K562 (cell line): ENCODE results near the gene CCDC9. TPM values are rescaled to one million over a fixed set of nuclear protein-coding genes. Genes with fewer than 3 reads are reported as not detected.

Experiments used
- ATAC-seq: fragments of 200-7000 bp; cut with Tn5 transposase; 3 replicates; pipeline ENCODE4 v1.9.1; 2020; ENCODE audit warnings: moderate library complexity
- BruUV-seq: library from RNA; stranded (reverse); fragments of 400-500 nt; replicated peaks from 2 replicates; lab custom pipeline; 2021; lab: Mats Ljungman, UMichigan
- CTCF ChIA-PET: fragments of 300-600 bp; formaldehyde crosslinking; extraction: SDS; loops from one replicate; lab custom pipeline; 2021; ENCODE audit warnings: low intra/inter-chr PET ratio; lab: Yijun Ruan, JAX
- POLR2A ChIA-PET: fragments of 300-600, 350-650 bp; sonication (Branson Sonifier 250); formaldehyde crosslinking; extraction: SDS; loops from one replicate; lab custom pipeline; 2021; ENCODE audit warnings: antibody characterized with exemption, inconsistent platforms; lab: Yijun Ruan, JAX
- DNase-seq, 4 experiments: peaks; one replicate each; pipeline versions ENCODE4 v3.0.0 to v3.0.0-alpha.2; 2011 to 2018; ENCODE audit warnings: low spot score in 3 of 4, mixed read lengths in 3 of 4; ENCODE audit errors: extremely low read depth in 1 of 4
- FAIRE-seq: peaks from 2 replicates; lab custom pipeline; 2011; peaks lifted over from hg19 to GRCh38; lab: Jason Lieb, UNC
- H2AFZ ChIP-seq: 2 replicates; pipeline ENCODE4 v1.6.0; 2011; ENCODE audit warnings: low read depth, low read length, control low read depth, inconsistent platforms
- H3K27ac ChIP-seq: fragments of 200-600 bp; 3 replicates; pipeline ENCODE4 v1.8.0; 2011; ENCODE audit warnings: low read depth, mild to moderate bottlenecking, control low read depth, inconsistent platforms, low read length, moderate library complexity, mixed read lengths; ENCODE audit errors: extremely low read depth
- H3K27me3 ChIP-seq, 2 experiments: fragments of 300-600 bp in 1 of 2; 2 replicates in 1 of 2; 3 replicates in 1 of 2; pipeline versions ENCODE4 v1.6.0 to v1.8.0; 2011; ENCODE audit warnings: inconsistent platforms in 2 of 2, low read length in 2 of 2, mild to moderate bottlenecking in 1 of 2, mixed read lengths in 1 of 2, moderate library complexity in 1 of 2; ENCODE audit not compliant: control insufficient read depth in 2 of 2, insufficient read depth in 2 of 2
- H3K36me3 ChIP-seq: fragments of 300-600 bp; 3 replicates; pipeline ENCODE4 v1.8.0; 2011; ENCODE audit warnings: mild to moderate bottlenecking, low read length, inconsistent platforms; ENCODE audit not compliant: control insufficient read depth, insufficient read depth
- H3K4me1 ChIP-seq, 2 experiments: fragments of 200-600 bp in 1 of 2; replicated peaks in 1 of 2; 2 replicates in 1 of 2; 3 replicates in 1 of 2; pipeline versions ENCODE4 v1.5.1 to v1.8.0; 2011; ENCODE audit warnings: inconsistent platforms in 2 of 2, low read length in 2 of 2, mild to moderate bottlenecking in 1 of 2, mixed read lengths in 1 of 2, moderate library complexity in 1 of 2; ENCODE audit not compliant: control insufficient read depth in 2 of 2, insufficient read depth in 2 of 2
- H3K4me2 ChIP-seq: 2 replicates; pipeline ENCODE4 v1.6.1; 2011; ENCODE audit warnings: low read length, control low read depth, inconsistent platforms, mixed read lengths; ENCODE audit not compliant: insufficient read depth
- H3K4me3 ChIP-seq: fragments of 200-600 bp; sonication (generic), shearing (Covaris generic); 2 replicates; pipeline ENCODE4 v1.5.1; 2016; ENCODE audit warnings: control low read depth, inconsistent platforms
- H3K79me2 ChIP-seq: fragments of 200-600 bp; 3 replicates; pipeline ENCODE4 v1.8.0; 2011; ENCODE audit warnings: low read length, inconsistent platforms; ENCODE audit not compliant: control insufficient read depth, insufficient read depth
- H3K9ac ChIP-seq, 2 experiments: 2 replicates each; pipeline versions ENCODE4 v1.6.0 to v1.6.1; 2011; ENCODE audit warnings: low read depth in 2 of 2, low read length in 2 of 2, control low read depth in 1 of 2, inconsistent platforms in 1 of 2, mild to moderate bottlenecking in 1 of 2, mixed read lengths in 1 of 2; ENCODE audit not compliant: insufficient read depth in 1 of 2
- H3K9me1 ChIP-seq: one replicate; pipeline ENCODE4 v1.6.0; 2011; ENCODE audit warnings: inconsistent platforms, mild to moderate bottlenecking, low read length, moderate library complexity; ENCODE audit not compliant: control insufficient read depth, insufficient read depth
- H3K9me3 ChIP-seq: replicated peaks from 2 replicates; pipeline ENCODE4 v1.5.1; 2011; ENCODE audit warnings: low read depth, low read length, inconsistent platforms; ENCODE audit not compliant: control insufficient read depth, insufficient read depth
- H4K20me1 ChIP-seq: replicated peaks from 2 replicates; pipeline ENCODE4 v1.6.1; 2011; ENCODE audit warnings: low read length, inconsistent platforms, mixed read lengths; ENCODE audit not compliant: control insufficient read depth, insufficient read depth
- ATF3 ChIP-seq, 2 experiments: fragments of 450-650 bp in 1 of 2; sonication (generic) in 1 of 2; formaldehyde crosslinking in 1 of 2; IDR thresholded peaks in 1 of 2; conservative IDR thresholded peaks in 1 of 2; 2 replicates each; pipeline versions ENCODE4 v1.6.1 to v1.8.1; 2016 to 2023; ENCODE audit warnings: mild to moderate bottlenecking in 2 of 2, moderate library complexity in 2 of 2, inconsistent platforms in 1 of 2, missing genetic modification reagents in 1 of 2
- CAMTA2 ChIP-seq: fragments of 250-450 bp; sonication (Bioruptor Pico); conservative IDR thresholded peaks from 2 replicates; pipeline ENCODE4 v1.5.1; 2022
- CHCHD3 ChIP-seq: fragments of 250-450 bp; sonication (Bioruptor Pico); IDR thresholded peaks from 2 replicates; pipeline ENCODE4 v2.1.2; 2022; ENCODE audit warnings: mild to moderate bottlenecking
- CHD2 ChIP-seq: IDR thresholded peaks from 2 replicates; pipeline ENCODE4 v1.6.1; 2011; ENCODE audit warnings: low read depth, low read length
- CREB3 ChIP-seq: fragments of 450-650 bp; conservative IDR thresholded peaks from 2 replicates; pipeline ENCODE4 v1.6.1; 2016; ENCODE audit warnings: missing genetic modification characterization, low read depth, mild to moderate bottlenecking, missing compliant biosample characterization, moderate library complexity
- HDAC3 ChIP-seq: fragments of 450-650 bp; IDR thresholded peaks from 2 replicates; pipeline ENCODE4 v1.6.1; 2018; ENCODE audit warnings: borderline replicate concordance, mild to moderate bottlenecking, moderate library complexity; ENCODE audit not compliant: partially characterized antibody
- HMGN3 ChIP-seq: IDR thresholded peaks from 2 replicates; pipeline ENCODE4 v1.6.1; 2011; ENCODE audit warnings: borderline replicate concordance, low read depth, mild to moderate bottlenecking, mixed read lengths, low read length; ENCODE audit not compliant: insufficient read length; ENCODE audit errors: extremely low read depth
- LEF1 ChIP-seq: fragments of 450-650 bp; IDR thresholded peaks from 2 replicates; pipeline ENCODE4 v1.6.1; 2016; ENCODE audit warnings: mild to moderate bottlenecking
- NCOA6 ChIP-seq: fragments of 450-650 bp; IDR thresholded peaks from 2 replicates; pipeline ENCODE4 v1.6.1; 2017; ENCODE audit warnings: mild to moderate bottlenecking
- NFE2 ChIP-seq: IDR thresholded peaks from 2 replicates; pipeline ENCODE4 v1.6.1; 2014; ENCODE audit warnings: antibody characterized with exemption, low read depth
- RBM25 ChIP-seq: fragments of 200-400 bp; formaldehyde crosslinking; IDR thresholded peaks from 2 replicates; pipeline ENCODE4 v1.6.1; 2018; ENCODE audit warnings: low read length, low read depth, moderate library complexity; ENCODE audit not compliant: severe bottlenecking
- RNF2 ChIP-seq: sonication (generic); IDR thresholded peaks from 2 replicates; pipeline ENCODE4 v1.6.1; 2016
- TAF9B ChIP-seq: fragments of 450-650 bp; IDR thresholded peaks from 2 replicates; pipeline ENCODE4 v1.6.1; 2018; ENCODE audit warnings: mild to moderate bottlenecking; ENCODE audit not compliant: partially characterized antibody
- ZNF77 ChIP-seq: fragments of 250-450 bp; sonication (Bioruptor Pico); IDR thresholded peaks from 2 replicates; pipeline ENCODE4 v1.5.0; 2020
- WGBS: fragments of 100-300 bp; shearing (Covaris generic); methylation state at CpG from one replicate; pipeline ENCODE4 v1.1.6; 2016; ENCODE audit warnings: low coverage, mixed read lengths; ENCODE audit not compliant: insufficient coverage; ENCODE audit errors: missing lambda C conversion rate; 5-methylcytosine and 5-hydroxymethylcytosine counted together
- in situ Hi-C: fragments of 300-500 bp; cut with MboI; formaldehyde crosslinking; loops from 4 replicates; pipeline ENCODE4 v1.15.0; 2018; ENCODE audit warnings: inconsistent platforms, mixed read lengths
- intact Hi-C: fragments of 100-400 bp; cut with micrococcal nuclease; formaldehyde crosslinking; loops from 2 replicates; pipeline ENCODE4 v1.14.2; 2022
- polyA plus RNA-seq, 8 experiments: library from polyadenylated mRNA; depleted of rRNA in 4 of 8; stranded (reverse) in 5 of 8; unstranded in 3 of 8; fragments of >200 nt; fragmentation: Nextera tagmentation in 2 of 8; fragmentation: Illumina TruSeq in 1 of 8; extraction: Ambion mirVana in 2 of 8; extraction: Trizol in 1 of 8; gene quantifications; 2 replicates each; pipeline versions ENCODE4 v1.2.1 to v1.2.3, GENCODE V29; 2011 to 2014; ENCODE audit warnings: inconsistent platforms in 1 of 8, missing spikeins in 1 of 8
- total RNA-seq, 7 experiments: library from RNA; depleted of rRNA in 6 of 7; stranded (reverse); fragments of >200 nt in 6 of 7; fragmentation: Illumina TruSeq in 2 of 7; extraction: Trizol in 2 of 7; gene quantifications; 2 replicates each; pipeline versions ENCODE4 v1.2.1 to v1.2.3, GENCODE V29; 2011 to 2021; ENCODE audit warnings: low replicate concordance in 1 of 7
- TF ChIP-seq, protein P1 (sequence below): fragments of 450-650 bp; IDR thresholded peaks from 2 replicates; pipeline ENCODE4 v1.6.1; 2017; ENCODE audit warnings: antibody characterized with exemption, mild to moderate bottlenecking

CCDC9 gene
- total and polyA plus RNA-seq, 9 of the 15 experiments (the other 6 are each of a cell fraction or from before 2014, with no cell fraction given): 0.23 to 38.6 (median 8.4) TPM

GRCh38 chr19:47225746-47226425 is 30.4 kb upstream of the CCDC9 start:
- H3K36me3 ChIP-seq: peaks cover 25% of the 10 kb centered on the region; the same call in 2 of the 3 replicates
- peak overlapping the region; percentile 93 for H3K27ac ChIP-seq
- H3K9ac ChIP-seq: peak overlapping the region; percentile 87 to 99
- ChIA-PET POLR2A (interaction anchor here (0.6 to 8.2 kb wide), 20 partner anchors 8 to 282 kb away, joined by 3 to 171 read pairs (median 8); partner anchors contain the start of genes CCDC9, DHX34, INAFM1 and ZC3H4), CTCF (interaction anchor here (0.8 kb wide), 1 partner anchor 22 kb away, joined by 4 read pairs; no protein-coding TSS in a partner anchor)
- FAIRE-seq: peak; percentile 67
- H3K4me1 ChIP-seq: peaks cover 16 to 67% of the 10 kb centered on the region in 2 experiments
- peak; percentile 73 for ATAC-seq
- peak overlapping the region; percentile 100 for H3K4me2 ChIP-seq
- no peaks in the 10 kb centered on the region for H3K9me3 ChIP-seq
- peak; percentile 92 to 97 (median 92) for DNase-seq
- in situ Hi-C loops: no loop called here
- peak overlapping the region; percentile 68 for H2AFZ ChIP-seq
- no TSS peak for BruUV-seq
- peak overlapping the region; percentile 100 for H3K4me3 ChIP-seq
- peaks cover 61% of the 10 kb centered on the region for H3K79me2 ChIP-seq
- H3K9me1 ChIP-seq: no peaks in the 10 kb centered on the region
- H3K27me3 ChIP-seq: no peaks in the 10 kb centered on the region
- 21% methylated on average over 8 of the region's 59 CpGs for WGBS
- intact Hi-C loops: loop anchor here (5.0 kb wide), 1 partner anchor 74 kb away; no protein-coding TSS in a partner anchor
- peaks cover 17% of the 10 kb centered on the region; the same call in 1 of the 2 replicates for H4K20me1 ChIP-seq
- TF ChIP-seq CHCHD3 (CRISPR knock-in tag): peak; percentile 91; the same call in 1 of the 2 replicates
- peak; percentile 50 for TF ChIP-seq ATF3 (IDR thresholded peaks at IDR 0.05)
- TF ChIP-seq ATF3 (CRISPR knock-in tag; conservative IDR thresholded peaks at IDR 0.05): peak; percentile 87; the same call in 1 of the 2 replicates
- TF ChIP-seq TAF9B: no peak
- TF ChIP-seq NFE2: peak; percentile 76
- no peak for TF ChIP-seq NCOA6
- TF ChIP-seq, protein P1, sequence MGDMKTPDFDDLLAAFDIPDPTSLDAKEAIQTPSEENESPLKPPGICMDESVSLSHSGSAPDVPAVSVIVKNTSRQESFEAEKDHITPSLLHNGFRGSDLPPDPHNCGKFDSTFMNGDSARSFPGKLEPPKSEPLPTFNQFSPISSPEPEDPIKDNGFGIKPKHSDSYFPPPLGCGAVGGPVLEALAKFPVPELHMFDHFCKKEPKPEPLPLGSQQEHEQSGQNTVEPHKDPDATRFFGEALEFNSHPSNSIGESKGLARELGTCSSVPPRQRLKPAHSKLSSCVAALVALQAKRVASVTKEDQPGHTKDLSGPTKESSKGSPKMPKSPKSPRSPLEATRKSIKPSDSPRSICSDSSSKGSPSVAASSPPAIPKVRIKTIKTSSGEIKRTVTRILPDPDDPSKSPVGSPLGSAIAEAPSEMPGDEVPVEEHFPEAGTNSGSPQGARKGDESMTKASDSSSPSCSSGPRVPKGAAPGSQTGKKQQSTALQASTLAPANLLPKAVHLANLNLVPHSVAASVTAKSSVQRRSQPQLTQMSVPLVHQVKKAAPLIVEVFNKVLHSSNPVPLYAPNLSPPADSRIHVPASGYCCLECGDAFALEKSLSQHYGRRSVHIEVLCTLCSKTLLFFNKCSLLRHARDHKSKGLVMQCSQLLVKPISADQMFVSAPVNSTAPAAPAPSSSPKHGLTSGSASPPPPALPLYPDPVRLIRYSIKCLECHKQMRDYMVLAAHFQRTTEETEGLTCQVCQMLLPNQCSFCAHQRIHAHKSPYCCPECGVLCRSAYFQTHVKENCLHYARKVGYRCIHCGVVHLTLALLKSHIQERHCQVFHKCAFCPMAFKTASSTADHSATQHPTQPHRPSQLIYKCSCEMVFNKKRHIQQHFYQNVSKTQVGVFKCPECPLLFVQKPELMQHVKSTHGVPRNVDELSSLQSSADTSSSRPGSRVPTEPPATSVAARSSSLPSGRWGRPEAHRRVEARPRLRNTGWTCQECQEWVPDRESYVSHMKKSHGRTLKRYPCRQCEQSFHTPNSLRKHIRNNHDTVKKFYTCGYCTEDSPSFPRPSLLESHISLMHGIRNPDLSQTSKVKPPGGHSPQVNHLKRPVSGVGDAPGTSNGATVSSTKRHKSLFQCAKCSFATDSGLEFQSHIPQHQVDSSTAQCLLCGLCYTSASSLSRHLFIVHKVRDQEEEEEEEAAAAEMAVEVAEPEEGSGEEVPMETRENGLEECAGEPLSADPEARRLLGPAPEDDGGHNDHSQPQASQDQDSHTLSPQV: peak; percentile 49; the same call in 1 of the 2 replicates
- TF ChIP-seq ZNF77 (CRISPR knock-in tag): no peak
- TF ChIP-seq CAMTA2 (CRISPR knock-in tag): peak; percentile 93; the same call in 1 of the 2 replicates
- TF ChIP-seq HMGN3: peak; percentile 97
- peak; percentile 60; the same call in 1 of the 2 replicates for TF ChIP-seq RNF2
- 0 out of 2 replicates have a peak, but pooled peaks have one; percentile 19 for TF ChIP-seq LEF1
- TF ChIP-seq RBM25: peak; percentile 45
- TF ChIP-seq CHD2: peak; percentile 86
- TF ChIP-seq CREB3 (tag): peak; percentile 66; the same call in 1 of the 2 replicates
- no peak for TF ChIP-seq HDAC3
